BJ (cell line): ENCODE data around the gene CYP2D6. TPM values are rescaled to one million over a fixed set of nuclear protein-coding genes. Genes with fewer than 3 reads are reported as not detected.
"Not testable (repeated sequence)": the region's sequence is repeated elsewhere in the genome, so short reads cannot be mapped to it uniquely, and the experiment has no call there.

Experiments
- CTCF ChIA-PET: fragments of 350-600 bp; formaldehyde crosslinking; extraction: SDS; loops from one replicate; lab custom pipeline; 2021; ENCODE audit warnings: antibody characterized with exemption, inconsistent platforms; lab: Yijun Ruan, JAX
- POLR2A ChIA-PET: fragments of 300-600 bp; sonication (Branson Sonifier 250); formaldehyde crosslinking; extraction: SDS; loops from one replicate; lab custom pipeline; 2021; ENCODE audit warnings: antibody characterized with exemption; lab: Charles Lee
- DNase-seq: peaks from one replicate; pipeline ENCODE4 v3.0.0-alpha.2; 2011; ENCODE audit warnings: low read depth
- H3K27me3 ChIP-seq: 2 replicates; pipeline ENCODE4 v1.6.0; 2011; ENCODE audit warnings: low read length; ENCODE audit not compliant: control insufficient read depth, insufficient read depth
- H3K36me3 ChIP-seq: 2 replicates; pipeline ENCODE4 v1.5.1; 2011; ENCODE audit warnings: low read length; ENCODE audit not compliant: control insufficient read depth, insufficient read depth
- H3K4me3 ChIP-seq: 2 replicates; pipeline ENCODE4 v1.5.1; 2011; ENCODE audit warnings: low read depth, mild to moderate bottlenecking, control low read depth, low read length
- polyA minus RNA-seq: library from RNA; depleted of rRNA, polyadenylated mRNA; stranded (reverse); fragments of >200 nt; gene quantifications from 2 replicates; pipeline ENCODE4 v1.2.3, GENCODE V29; 2011; rRNA and poly(A)+ RNA removed
- polyA plus RNA-seq: library from polyadenylated mRNA; depleted of rRNA; stranded (reverse); fragments of >200 nt; gene quantifications from 2 replicates; pipeline ENCODE4 v1.2.3, GENCODE V29; 2011; rRNA removed
- TF ChIP-seq, protein P1 (sequence below): IDR thresholded peaks from 2 replicates; pipeline ENCODE4 v1.5.1; 2011; ENCODE audit warnings: low read depth, mild to moderate bottlenecking, control low read depth, inconsistent platforms, low read length, moderate library complexity; ENCODE audit not compliant: insufficient read depth

The CYP2D6 gene
- 0.54 and 0.77 TPM in 2 replicates for polyA plus RNA-seq
- polyA minus RNA-seq: 0.14 TPM in 1 of 2 replicates, not detected in the other

DNA sequence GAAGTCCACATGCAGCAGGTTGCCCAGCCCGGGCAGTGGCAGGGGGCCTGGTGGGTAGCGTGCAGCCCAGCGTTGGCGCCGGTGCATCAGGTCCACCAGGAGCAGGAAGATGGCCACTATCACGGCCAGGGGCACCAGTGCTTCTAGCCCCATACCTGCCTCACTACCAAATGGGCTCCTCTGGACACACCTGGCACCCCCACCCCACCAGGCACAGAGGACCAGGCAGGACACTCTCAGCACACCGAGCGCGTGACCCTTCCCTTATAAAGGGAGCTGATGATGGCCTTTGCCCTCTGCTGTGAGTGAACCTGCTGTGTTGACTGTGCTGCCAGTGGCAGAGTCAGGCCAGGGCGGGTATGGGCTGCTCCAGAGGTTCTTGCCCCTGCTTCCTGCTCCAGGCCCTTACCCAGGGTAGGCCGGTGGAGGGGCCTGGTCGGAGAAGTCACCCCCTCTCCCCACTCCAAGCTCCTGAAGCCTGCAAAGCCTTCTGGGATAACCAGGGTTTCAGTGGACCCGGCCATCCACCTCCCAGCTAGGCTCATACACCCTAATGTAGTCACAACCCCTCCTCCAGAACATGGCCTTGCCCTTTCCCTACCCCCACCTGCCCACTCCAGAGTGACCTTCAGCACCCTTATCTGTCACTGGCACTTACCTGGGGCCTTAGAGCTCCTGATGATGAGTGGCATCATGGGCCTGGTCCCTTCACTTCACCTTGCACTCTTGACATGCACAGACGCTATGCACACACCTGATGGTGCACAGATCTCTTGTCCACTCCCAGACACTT is at the start of gene CYP2D6:
Gene CYP2D6 (minus strand): TSS at position 172 of the 793 bp plus-strand sequence. CDS start 19 bp downstream, at position 153.
- CTCF ChIA-PET, DNase-seq, POLR2A ChIA-PET, H3K27me3 ChIP-seq, H3K36me3 ChIP-seq, H3K4me3 ChIP-seq: not testable (repeated sequence)

DNA sequence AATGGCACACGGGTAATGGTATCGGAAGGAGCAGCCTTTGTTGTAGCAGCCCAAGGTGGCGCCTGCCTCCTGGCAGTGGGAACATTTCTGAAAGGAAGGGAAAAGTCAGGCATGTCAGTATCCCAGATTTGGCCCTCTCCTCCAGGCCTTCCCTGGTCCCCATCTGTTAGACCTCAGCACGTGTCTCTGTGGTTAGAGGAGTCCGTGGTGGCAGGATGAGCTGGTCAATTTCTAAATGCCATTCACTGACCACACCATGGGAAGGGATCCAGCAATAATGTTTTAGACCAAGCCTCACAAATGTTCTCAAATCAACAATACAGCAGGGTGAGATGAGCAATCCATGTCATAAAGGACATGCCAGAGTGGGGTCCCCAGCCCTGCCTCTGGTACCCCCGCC is 49.0 kb upstream of the CYP2D6 start:
- Histone ChIP-seq H3K4me3 (no peak overlapping the region), H3K36me3 (no peaks in the 10 kb centered on the region), H3K27me3 (no peaks in the 10 kb centered on the region)
- TF ChIP-seq, protein P1, sequence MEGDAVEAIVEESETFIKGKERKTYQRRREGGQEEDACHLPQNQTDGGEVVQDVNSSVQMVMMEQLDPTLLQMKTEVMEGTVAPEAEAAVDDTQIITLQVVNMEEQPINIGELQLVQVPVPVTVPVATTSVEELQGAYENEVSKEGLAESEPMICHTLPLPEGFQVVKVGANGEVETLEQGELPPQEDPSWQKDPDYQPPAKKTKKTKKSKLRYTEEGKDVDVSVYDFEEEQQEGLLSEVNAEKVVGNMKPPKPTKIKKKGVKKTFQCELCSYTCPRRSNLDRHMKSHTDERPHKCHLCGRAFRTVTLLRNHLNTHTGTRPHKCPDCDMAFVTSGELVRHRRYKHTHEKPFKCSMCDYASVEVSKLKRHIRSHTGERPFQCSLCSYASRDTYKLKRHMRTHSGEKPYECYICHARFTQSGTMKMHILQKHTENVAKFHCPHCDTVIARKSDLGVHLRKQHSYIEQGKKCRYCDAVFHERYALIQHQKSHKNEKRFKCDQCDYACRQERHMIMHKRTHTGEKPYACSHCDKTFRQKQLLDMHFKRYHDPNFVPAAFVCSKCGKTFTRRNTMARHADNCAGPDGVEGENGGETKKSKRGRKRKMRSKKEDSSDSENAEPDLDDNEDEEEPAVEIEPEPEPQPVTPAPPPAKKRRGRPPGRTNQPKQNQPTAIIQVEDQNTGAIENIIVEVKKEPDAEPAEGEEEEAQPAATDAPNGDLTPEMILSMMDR: no peak
- DNase-seq: peak; percentile 71
- CTCF ChIA-PET: no interaction called here
- POLR2A ChIA-PET: no interaction called here

GRCh38 chr22:42178910-42179519 is 48.4 kb upstream of the CYP2D6 start:
- TF ChIP-seq, protein P1: no peak
- DNase-seq: no peak
- ChIA-PET CTCF (no interaction called here), POLR2A (no interaction called here)
- H3K27me3 ChIP-seq: no peaks in the 10 kb centered on the region
- H3K4me3 ChIP-seq: no peak overlapping the region
- no peaks in the 10 kb centered on the region for H3K36me3 ChIP-seq

DNA sequence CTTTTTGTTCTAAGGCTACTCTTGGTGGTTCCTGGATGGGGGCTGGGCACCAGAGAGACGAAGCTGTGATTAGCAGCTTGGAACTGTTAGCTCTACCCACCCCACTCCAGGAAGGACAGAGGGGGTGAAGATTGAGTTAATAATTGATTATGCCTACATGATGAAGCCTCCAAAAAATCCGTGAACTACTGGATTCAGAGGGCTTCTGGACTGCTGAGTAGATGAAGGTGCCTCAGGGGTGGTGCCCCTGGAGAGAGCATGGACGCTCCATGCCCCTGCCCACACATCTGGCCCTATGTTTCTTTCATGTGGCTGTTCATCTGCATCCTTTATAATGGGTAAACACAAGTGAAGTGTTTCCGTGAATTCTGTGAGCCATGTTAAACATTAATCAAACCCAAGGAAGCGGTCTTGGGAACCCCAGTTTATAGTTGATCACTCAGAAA is 47.3 kb upstream of the CYP2D6 start:
- TF ChIP-seq, protein P1: no peak
- Histone ChIP-seq H3K36me3 (no peaks in the 10 kb centered on the region), H3K4me3 (no peak overlapping the region), H3K27me3 (no peaks in the 10 kb centered on the region)
- DNase-seq: no peak
- ChIA-PET CTCF (interaction anchor here (1.8 kb wide), 1 partner anchor 266 kb away, joined by 4 read pairs; no protein-coding TSS in a partner anchor), POLR2A (no interaction called here)

DNA sequence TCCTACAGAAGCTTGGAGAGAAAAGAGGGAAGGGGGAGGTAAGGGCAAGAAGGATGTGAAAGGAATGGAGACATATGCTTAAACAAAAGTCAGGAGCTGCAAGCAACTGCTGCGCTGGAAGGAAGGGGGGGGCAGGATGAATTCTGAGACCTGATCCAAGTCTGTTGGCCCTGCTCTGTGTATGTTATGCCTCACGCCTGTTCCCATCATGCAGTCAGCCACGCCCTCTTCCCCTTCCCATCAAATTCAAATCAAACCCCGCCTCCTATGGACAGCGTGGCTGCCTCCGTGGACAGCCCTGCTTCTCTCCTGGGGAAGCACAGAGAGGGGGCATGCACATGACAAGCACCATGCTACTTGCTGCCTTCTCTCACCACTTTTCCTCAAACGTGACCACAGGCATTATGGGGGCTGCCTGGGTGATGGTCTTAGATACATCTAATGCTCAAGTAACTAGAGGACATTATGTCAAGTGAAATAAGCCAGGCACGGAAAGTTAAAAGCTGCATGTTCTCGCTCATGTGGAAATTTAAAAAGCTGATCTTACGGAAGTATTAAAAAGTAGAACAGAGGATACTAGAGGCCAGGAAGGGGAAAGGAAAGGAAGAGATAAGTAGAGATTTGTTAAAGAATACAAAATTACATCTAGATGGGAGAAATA is 45.8 kb upstream of the CYP2D6 start:
- CTCF ChIA-PET: interaction anchor here (1.8 kb wide), 1 partner anchor 268 kb away, joined by 4 read pairs; no protein-coding TSS in a partner anchor
- H3K36me3 ChIP-seq: no peaks in the 10 kb centered on the region
- TF ChIP-seq, protein P1: no peak
- POLR2A ChIA-PET: no interaction called here
- no peak for DNase-seq
- no peak overlapping the region for H3K4me3 ChIP-seq
- no peaks in the 10 kb centered on the region for H3K27me3 ChIP-seq
